ENCODE results near the gene C1orf21. TPM values are rescaled to one million over a fixed set of nuclear protein-coding genes. Genes with fewer than 3 reads are reported as not detected.

Gene C1orf21
- total and polyA plus RNA-seq, 10 donors = 9.7 to 60.4 (median 26.7) TPM

GRCh38 chr1:184649451-184649888 lies 262.6 kb downstream of the C1orf21 start:
- Histone ChIP-seq H3K27me3 (replicated peaks in 1 of 7) (no peaks in the 10 kb centered on the region), H3K27ac (no peak overlapping the region), H3K4me3 (no peak overlapping the region), H3K9me3 (peaks cover 0 to 6% (median 0%) of the 10 kb centered on the region in 8 donors), H3K4me1 (peaks cover 0 to 15% (median 0%) of the 10 kb centered on the region in 6 donors), H3K36me3 (no peaks in the 10 kb centered on the region)
- intact Hi-C loops (cut with DNase I; ENCODE audit: low total_unique reads) = no loop called here
- 79 to 96% (median 88%) methylated on average over 7 of the region's 7 CpGs for WGBS, 5 donors
- no peak for TF ChIP-seq CTCF (IDR thresholded peaks at IDR 0.05 in 8 of 11, conservative IDR thresholded peaks at IDR 0.05 in 3 of 11)
- TF ChIP-seq POLR2AphosphoS5 (IDR thresholded peaks at IDR 0.05) = no peak
- no peak for DNase-seq

- Histone ChIP-seq H3K36me3 (no peaks in the 10 kb centered on the region), H3K4me1 (peaks cover 0 to 15% (median 0%) of the 10 kb centered on the region in 6 donors), H3K27me3 (replicated peaks in 1 of 7) (no peaks in the 10 kb centered on the region), H3K27ac (no peak overlapping the region), H3K9me3 (peaks cover 0 to 6% (median 0%) of the 10 kb centered on the region in 8 donors), H3K4me3 (no peak overlapping the region)
- intact Hi-C loops (cut with DNase I; ENCODE audit: low total_unique reads) = no loop called here
- WGBS, 5 donors = 69 to 90% (median 76%) methylated on average over 5 of the region's 5 CpGs
- DNase-seq = no peak
- no peak for TF ChIP-seq POLR2A (IDR thresholded peaks at IDR 0.05)
- TF ChIP-seq CTCF (IDR thresholded peaks at IDR 0.05 in 8 of 11, conservative IDR thresholded peaks at IDR 0.05 in 3 of 11) = no peak
- no peak for TF ChIP-seq POLR2AphosphoS5 (IDR thresholded peaks at IDR 0.05)
These were observed 263.5 kb downstream of the C1orf21 start for GRCh38 chr1:184650177-184650866.

- TF ChIP-seq CTCF (IDR thresholded peaks at IDR 0.05 in 8 of 11, conservative IDR thresholded peaks at IDR 0.05 in 3 of 11) (no peak), POLR2A (IDR thresholded peaks at IDR 0.05) (no peak), POLR2AphosphoS5 (IDR thresholded peaks at IDR 0.05) (no peak)
- H3K36me3 ChIP-seq = no peaks in the 10 kb centered on the region
- no peak overlapping the region for H3K4me3 ChIP-seq
- no peak overlapping the region for H3K27ac ChIP-seq
- no peaks in the 10 kb centered on the region for H3K4me1 ChIP-seq
- H3K9me3 ChIP-seq = peaks cover 0 to 4% (median 0%) of the 10 kb centered on the region in 8 donors
- no peaks in the 10 kb centered on the region for H3K27me3 ChIP-seq (replicated peaks in 1 of 7)
- no peak for DNase-seq
- intact Hi-C loops (cut with DNase I; ENCODE audit: low total_unique reads) = no loop called here
These were observed 268.4 kb downstream of the C1orf21 start for GRCh38 chr1:184655185-184655584.

- H3K36me3 ChIP-seq = no peaks in the 10 kb centered on the region
- intact Hi-C loops (cut with DNase I; ENCODE audit: low total_unique reads) = no loop called here
- H3K9me3 ChIP-seq = peaks cover 0 to 4% (median 0%) of the 10 kb centered on the region in 8 donors
- TF ChIP-seq POLR2AphosphoS5 (IDR thresholded peaks at IDR 0.05) (no peak), CTCF (IDR thresholded peaks at IDR 0.05 in 8 of 11, conservative IDR thresholded peaks at IDR 0.05 in 3 of 11) (no peak), POLR2A (IDR thresholded peaks at IDR 0.05) (no peak)
- H3K4me1 ChIP-seq = no peaks in the 10 kb centered on the region
- no peak overlapping the region for H3K27ac ChIP-seq
- no peak for DNase-seq
- no peaks in the 10 kb centered on the region for H3K27me3 ChIP-seq (replicated peaks in 1 of 7)
- H3K4me3 ChIP-seq = no peak overlapping the region
- WGBS, 5 donors = 87 to 92% (median 90%) methylated on average over 2 of the region's 2 CpGs
These were observed 269.4 kb downstream of the C1orf21 start for GRCh38 chr1:184656221-184656620.
